Right kidney (tissue), 9 donors: ENCODE results near the gene CDC42BPA.
"Not testable (repeated sequence)": the region's sequence is repeated elsewhere in the genome, so short reads cannot be mapped to it uniquely, and the experiment has no call there.

Experiments used
- DNase-seq: peaks from one replicate; pipeline ENCODE4 v3.0.0-alpha.2; 2016
- long read RNA-seq, 8 donors: transcript quantifications; one replicate each; lab custom pipeline, GENCODE V29; 2026

Gene CDC42BPA, protein sequence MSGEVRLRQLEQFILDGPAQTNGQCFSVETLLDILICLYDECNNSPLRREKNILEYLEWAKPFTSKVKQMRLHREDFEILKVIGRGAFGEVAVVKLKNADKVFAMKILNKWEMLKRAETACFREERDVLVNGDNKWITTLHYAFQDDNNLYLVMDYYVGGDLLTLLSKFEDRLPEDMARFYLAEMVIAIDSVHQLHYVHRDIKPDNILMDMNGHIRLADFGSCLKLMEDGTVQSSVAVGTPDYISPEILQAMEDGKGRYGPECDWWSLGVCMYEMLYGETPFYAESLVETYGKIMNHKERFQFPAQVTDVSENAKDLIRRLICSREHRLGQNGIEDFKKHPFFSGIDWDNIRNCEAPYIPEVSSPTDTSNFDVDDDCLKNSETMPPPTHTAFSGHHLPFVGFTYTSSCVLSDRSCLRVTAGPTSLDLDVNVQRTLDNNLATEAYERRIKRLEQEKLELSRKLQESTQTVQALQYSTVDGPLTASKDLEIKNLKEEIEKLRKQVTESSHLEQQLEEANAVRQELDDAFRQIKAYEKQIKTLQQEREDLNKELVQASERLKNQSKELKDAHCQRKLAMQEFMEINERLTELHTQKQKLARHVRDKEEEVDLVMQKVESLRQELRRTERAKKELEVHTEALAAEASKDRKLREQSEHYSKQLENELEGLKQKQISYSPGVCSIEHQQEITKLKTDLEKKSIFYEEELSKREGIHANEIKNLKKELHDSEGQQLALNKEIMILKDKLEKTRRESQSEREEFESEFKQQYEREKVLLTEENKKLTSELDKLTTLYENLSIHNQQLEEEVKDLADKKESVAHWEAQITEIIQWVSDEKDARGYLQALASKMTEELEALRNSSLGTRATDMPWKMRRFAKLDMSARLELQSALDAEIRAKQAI (N-terminal part only)
- long read RNA-seq, donor 1, partial matches to known transcripts, result 0 of 1 reads
- long read RNA-seq, donor 1, other reads (novel, unspliced or antisense), result 0 of 1 reads
- long read RNA-seq, donor 2, result 0 reads
- long read RNA-seq, donor 3, result 0 reads
- long read RNA-seq, donor 4, full-length matches to known transcripts, result 2 of 2 reads
- long read RNA-seq, donor 4, partial matches to known transcripts, result 0 of 2 reads
- long read RNA-seq, donor 4, other reads (novel, unspliced or antisense), result 0 of 2 reads
- long read RNA-seq, donor 5, full-length matches to known transcripts, result 2 of 28 reads
- long read RNA-seq, donor 5, partial matches to known transcripts, result 26 of 28 reads
- long read RNA-seq, donor 5, other reads (novel, unspliced or antisense), result 0 of 28 reads
- long read RNA-seq, donor 6, partial matches to known transcripts, result 0 of 2 reads
- long read RNA-seq, donor 6, other reads (novel, unspliced or antisense), result 0 of 2 reads
- long read RNA-seq, donor 7, result 0 reads
- long read RNA-seq, donor 8, partial matches to known transcripts, result 0 of 1 reads
- long read RNA-seq, donor 8, other reads (novel, unspliced or antisense), result 0 of 1 reads

DNA sequence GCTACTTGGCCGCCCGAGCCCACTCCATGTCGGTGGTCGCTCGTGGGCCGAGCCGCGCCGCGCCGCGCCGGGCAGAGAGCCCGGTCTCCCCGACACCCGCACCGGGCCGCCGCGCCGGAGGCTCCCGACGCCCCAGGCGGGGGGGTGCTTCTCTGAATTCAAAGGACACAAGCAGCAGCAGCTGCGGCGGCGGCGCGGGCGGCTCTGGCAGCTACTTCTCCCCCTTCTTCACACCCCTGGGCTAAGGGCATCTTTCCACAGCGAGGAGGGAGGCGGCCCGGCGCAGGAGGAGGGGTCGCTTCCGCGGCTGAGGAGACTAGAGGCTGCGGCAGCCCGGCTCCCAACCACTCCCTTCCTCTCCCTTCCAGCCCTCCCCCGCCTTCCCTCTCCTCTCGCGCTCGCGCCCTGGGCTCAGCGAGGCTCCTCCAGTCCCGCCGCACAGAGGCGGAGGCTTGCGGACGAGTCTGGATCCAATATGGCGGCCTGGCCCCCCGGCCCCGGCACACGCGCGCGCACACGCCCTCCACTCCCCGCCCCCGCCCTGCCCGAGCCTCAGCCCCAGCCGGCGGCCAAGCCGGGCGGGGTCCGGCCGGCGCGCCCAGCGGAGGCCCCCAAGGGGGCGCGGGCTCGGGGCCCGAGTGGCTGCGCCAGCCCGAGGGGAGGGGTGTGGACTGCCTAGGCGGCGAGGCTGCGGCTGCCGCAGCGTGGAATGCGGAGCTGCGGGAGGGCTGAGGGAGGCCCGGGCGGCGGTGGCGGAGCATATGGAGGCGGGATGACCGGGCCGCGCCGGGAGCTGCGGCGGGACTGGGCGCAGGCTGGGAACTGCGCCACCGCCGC lies at the start of gene CDC42BPA:
TSS of gene CDC42BPA (minus strand) at position 477 of the 837 bp plus-strand sequence. CDS start 1,310 bp downstream, outside the sequence.
- peak; percentile 91 for DNase-seq

DNA sequence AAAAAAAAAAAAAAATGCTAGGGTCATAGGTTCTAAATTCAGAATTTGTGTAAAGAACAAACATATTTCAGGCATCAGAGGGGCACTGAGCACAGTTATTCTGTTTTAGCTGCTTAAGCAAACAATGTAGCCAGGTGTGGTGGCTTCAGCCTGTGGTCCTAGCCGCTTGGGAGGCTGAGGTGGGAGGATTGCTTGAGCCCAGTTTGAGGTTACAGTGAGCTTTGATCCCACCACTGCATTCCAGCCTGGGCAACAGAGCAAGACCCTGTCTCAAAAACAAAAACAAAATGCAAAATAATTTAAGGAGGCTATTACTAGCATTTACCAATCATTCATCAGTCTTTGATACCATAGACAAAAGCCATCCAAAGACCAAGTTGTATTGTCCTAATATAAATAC lies 49.7 kb upstream of the CDC42BPA start:
- DNase-seq, result no peak

DNA sequence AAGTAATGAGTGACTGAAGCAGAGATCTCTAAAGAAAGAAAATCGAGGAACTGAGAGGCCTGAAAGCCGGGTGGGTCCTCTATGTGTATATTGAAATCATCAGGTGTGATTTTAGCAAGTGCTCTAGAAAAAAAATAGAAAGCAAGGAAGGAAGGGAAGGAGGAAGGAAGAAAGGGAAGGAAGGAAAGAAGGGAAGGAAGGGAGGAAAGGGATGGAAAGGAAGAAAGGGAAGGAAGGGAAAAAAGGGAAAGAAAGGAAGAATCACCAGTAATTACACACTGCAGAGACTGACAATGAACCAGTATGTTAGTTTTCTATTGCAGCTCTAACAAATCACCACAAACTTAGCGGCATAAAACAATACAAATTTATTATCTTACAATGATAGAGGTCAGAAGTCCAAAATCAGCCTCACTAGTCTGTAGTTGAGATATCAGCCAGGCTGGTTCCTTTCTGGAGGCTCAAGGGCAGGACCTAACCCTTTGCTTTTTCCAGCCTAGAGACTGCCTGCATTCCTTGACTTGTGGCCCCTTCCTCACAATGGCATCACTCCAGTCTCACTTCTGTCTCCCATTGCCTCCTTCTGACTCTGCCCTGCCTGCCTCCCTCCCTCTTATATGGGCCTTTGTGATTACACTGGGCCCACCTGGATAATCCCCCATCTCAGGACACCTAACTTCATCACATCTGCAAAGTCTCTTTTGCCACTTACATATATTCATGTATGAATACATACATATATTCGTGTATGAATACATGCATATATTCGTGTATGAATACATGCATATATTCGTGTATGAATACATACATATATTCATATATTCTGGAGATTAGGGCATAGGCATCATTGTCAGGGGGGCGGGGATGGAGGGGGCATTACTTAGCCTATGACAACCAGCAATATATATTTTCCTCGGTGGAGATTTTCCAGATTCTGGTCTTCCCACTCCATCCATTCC lies 47.5 kb upstream of the CDC42BPA start:
- DNase-seq, result no peak

DNA sequence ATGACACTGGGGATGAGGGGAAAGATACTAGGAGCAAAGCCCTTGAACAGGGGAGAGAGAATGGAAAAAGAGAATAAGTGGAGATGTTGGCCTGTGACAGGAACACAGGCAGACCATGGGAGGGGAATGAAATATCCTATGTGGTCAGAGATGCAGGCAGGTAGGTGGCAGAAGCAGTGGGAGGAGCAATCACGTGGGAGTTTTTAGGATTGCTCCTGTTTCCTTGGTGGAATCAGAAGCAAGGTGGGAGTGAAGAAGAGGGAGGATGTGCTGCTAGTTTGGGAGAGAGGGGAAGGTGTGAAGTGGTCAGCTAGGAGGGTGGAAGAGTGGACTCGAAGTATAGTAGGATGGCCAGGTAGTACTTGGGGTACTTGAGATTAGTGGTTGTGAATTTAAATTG lies 46.4 kb upstream of the CDC42BPA start:
- DNase-seq, result no peak

DNA sequence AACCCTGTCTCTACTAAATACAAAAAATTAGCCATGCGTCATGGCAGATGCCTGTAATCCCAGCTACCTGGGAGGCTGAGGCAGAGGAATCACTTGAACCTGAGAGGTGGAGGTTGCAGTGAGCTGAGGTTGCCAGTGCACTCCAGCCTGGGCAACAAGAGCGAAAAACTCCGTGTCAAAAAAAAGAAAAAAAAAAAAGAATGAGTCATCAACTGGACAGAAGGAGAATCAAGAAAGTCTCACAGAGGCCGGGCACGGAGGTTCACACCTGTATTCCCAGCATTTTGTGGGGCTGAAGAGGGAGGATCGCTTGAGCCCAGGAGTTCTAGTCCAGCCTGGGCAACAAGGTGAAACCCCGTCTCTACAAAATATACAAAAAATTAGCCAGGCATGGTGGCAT lies 45.5 kb upstream of the CDC42BPA start:
- DNase-seq, result no peak

DNA sequence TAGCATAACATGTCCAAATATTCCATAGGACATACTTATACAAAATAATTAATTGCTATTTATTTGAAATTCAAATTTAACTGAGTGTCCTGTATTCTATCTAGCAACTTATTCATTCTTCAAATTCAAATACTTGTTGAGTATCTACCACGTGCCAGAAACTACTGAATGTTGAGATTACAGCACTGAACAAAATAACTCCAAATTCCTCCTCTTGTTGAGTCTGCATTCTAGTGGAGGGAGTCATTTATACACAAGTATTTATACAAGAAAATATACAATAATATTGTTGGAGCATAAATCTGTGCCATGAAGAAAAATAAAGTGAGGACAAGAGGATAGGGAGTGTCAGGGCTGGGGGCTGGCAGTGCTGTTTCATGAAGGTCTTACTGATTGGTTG lies 43.7 kb upstream of the CDC42BPA start:
- no peak for DNase-seq

DNA sequence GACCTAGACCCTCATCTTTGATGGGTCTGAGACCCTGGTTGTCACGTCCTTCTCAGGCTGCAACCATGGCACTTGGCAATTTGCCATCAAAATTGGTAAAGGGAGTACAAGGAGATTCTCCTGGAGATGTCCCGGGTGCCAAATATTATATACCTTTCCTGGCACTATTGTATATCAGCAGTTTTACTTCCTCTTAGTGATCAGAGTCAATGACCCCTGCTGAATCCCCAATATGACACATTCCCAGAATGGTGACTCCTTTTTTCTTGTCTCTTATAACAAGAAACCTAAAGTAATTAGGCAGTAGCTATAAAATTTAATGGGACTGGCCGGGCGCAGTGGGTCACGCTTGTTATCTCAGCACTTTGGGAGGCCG lies 39.6 kb upstream of the CDC42BPA start:
- no peak for DNase-seq

DNA sequence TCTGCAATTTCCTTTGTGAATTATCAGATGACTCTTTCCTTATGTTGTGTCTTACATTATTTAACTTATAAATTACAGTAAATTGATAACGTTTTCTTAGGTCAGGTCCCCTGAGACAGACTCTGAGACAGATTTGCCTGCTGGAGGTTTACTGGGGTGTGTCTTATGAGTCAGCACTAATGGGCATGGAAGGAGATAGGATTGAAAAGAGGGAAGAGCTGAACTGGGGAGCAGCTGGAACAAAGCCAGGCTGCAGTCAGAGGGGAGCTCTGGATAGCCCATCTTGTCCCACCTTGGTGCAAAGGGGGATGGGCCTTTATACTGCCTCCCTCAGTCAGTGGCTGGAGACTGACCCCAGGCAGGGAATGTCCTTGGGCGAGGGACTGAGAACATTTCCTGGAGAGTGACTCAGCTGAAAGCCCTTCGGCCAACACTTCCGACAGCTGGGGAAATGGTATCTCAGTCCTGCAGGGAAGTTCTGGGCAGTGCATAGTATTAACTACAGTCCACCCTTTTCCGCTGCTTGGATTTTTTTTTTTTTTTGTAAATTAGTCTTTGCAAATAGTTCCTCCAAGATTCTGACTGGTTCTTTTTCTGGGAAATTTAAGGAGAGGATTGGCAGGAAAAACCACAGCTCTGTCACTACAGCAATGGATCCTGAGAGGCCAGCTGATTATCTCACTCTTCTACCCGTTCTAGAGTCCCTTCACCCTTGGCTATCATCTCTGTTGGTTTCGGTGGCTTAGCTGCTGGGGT lies 39.1 kb upstream of the CDC42BPA start:
- DNase-seq, result no peak

DNA sequence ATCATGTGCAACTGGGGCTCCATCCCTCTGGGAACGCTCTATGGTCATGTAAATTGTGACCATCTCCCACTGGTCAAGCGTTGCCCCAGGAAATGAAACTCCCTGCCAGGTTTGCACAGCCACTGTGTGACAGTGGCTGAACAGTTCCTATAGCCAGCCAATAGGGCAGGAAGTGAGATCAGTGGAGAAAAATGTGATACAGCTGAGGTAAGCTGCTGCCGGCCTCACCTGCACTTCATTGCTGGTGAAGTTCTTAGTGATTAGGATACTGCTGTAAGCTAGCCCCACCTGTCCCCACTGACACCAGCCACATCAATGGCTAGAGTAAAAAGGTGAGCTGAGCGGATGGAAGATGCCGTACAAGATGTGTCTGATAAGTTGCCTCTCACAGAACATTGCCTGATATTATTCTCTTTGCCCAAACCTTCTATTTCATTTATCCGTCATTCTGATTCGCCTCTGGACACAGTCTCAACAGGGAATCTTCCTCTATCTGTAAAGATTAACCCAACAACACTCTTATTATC lies 38.4 kb upstream of the CDC42BPA start:
- no peak for DNase-seq

DNA sequence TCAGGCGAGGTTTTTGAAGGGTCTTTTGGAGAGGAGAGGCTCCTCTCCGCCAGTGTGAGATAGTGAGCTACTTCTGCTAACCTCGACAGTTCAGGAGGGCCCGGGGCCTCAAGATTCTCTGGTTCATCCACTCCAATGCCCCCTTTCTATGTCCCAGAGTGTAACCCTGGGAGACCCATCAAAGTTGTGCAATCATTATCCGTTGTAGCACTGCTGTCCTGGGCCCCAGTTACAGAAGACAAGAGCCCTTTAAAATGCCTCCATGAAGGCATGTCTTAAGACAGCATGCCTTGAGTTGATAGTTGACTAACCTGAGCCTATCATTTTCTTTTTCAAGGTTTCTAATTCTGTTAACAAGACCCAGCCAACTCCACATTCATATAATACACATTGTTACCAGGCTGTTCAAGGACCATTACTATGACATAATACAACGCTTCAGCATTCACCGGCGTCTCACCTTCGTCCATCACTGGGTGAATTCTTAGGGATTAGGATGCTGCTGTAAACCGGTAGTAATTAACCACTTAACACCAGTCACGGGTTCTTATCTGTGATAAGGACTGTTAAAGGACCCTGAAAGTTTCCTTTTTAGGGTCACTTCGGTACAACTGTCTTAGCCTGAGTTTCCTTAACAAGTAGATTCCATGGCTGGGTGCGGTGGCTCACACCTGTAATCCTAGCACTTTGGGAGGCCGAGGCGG lies 37.4 kb upstream of the CDC42BPA start:
- no peak for DNase-seq

DNA sequence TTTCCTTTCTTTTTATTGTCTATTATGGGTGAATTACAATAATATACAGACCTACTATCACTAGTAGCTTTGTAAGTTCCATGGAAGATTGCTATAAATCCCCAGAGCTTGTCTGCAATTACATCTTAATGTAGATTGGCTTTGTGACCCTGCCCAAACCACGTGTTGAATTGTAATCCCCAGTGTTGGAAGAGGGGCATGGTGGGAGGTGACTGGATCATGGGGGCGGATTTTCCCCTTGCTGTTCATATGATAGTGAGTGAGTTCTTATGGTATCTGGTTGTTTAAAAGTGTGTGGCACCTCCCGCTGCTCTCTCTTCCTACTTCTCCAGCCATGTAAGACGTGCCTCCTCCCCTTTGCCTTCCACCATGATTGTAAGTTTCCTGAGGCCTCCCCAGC lies 34.9 kb upstream of the CDC42BPA start:
- DNase-seq, result no peak

DNA sequence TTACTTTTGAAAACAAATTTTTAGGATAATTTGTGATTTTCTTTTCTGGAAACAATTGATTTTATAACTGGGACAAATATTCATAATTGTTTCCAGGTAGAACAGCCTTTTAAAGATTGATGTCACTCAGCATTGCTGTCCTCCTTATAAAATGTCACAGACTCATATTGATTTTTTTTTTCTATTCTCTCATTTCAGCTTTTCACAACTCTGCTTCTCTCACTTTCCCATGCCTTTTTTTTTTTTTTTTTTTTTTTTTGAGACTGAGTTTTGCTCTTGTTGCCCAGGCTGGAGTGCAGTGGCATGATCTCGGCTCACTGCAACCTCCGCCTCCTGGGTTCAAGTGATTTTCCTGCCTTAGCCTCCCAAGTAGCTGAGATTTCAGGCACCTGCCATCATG lies 33.9 kb upstream of the CDC42BPA start:
- DNase-seq, result not testable (repeated sequence)

DNA sequence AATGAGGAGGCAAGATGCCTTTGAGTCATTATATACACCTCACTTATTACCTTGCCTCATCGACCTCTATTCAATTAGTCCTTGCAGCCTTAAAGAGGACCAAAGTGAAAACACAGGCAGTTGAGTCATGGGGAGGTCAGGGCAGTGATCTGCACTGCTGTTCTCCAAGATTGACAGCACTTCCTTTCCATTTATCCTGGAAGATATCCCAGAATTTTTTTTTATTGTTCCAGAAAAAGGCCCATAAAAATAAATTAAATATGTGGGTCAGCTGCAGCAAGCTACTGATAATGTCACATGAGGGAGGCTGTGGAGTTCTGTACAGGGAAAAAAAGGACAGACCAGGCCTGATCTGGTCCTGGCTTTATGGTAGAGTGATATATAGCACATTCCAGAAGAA lies 33.2 kb upstream of the CDC42BPA start:
- no peak for DNase-seq

DNA sequence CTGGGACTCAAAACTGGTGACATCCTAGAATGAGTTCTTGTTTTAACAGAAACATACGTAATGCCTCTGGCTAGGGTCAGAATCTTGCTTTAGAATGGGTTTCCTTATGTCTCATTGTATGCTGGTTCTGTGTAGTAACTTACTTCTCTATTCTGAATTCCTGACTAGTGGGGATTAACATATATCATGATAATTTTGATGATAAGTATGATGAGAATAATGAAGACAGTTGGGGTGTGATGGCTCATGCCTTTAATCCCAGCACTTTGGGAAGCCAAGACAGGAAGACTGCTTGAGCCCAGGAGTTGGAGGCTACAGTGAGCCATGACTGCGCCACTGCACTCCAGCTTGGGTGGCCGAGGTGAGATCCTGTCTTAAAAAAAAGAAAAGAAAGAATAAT lies 31.7 kb upstream of the CDC42BPA start:
- no peak for DNase-seq

DNA sequence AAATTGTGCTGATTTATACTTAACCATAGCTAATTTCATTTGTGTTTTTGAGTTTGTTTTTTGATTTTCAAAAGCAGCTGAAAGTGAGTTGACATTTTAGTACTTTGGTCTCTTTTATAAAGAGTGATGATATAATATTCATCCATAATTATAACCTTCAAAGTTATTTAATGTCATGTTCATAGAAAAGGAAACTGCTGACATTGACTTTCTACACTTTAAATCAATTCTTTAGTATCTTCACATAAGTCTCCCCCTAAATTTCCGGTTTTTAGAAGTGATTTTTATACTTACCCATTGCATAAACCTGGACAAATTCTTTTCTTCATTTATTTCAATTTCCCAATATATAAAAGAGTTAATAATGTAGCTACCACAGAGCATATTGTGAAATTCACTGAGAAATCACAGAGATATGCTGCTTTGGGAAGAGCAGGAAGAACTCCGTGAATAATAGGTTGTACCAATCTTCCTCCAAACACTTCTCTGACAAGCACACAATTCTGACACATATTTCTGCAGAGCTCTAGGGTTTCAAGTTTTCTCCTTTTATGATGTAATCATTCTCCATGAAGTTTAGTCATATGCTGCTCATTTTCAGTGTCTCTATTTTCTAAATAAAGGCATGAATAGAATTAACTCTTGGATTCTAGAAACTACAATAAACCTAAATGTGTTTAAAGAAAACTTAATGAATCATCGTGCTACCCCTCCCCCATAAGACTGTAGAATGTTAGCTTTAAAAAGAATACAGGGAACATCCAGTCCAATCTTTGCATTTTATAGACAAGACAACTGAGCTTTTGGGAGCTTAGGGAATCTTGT lies 25.6 kb upstream of the CDC42BPA start:
- DNase-seq, result no peak

DNA sequence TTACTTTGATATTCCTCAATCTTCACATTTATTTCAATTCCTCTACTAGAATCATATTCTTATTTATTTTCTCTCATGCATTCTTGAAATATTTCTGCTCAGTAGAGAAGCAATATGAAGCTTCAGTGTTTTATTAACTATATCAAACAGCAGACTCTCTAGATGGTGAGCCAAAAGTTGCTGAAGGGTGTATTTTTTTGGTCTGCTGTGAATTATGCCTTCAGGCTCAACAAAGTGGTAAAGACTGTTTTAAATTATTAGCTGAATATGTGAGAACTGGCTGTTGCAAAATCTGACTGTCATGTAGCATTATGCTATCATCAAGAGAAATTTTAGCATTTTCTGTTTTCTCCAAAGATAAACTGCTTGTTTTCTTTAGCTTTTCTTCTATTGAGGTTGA lies 24.9 kb upstream of the CDC42BPA start:
- DNase-seq, result no peak

DNA sequence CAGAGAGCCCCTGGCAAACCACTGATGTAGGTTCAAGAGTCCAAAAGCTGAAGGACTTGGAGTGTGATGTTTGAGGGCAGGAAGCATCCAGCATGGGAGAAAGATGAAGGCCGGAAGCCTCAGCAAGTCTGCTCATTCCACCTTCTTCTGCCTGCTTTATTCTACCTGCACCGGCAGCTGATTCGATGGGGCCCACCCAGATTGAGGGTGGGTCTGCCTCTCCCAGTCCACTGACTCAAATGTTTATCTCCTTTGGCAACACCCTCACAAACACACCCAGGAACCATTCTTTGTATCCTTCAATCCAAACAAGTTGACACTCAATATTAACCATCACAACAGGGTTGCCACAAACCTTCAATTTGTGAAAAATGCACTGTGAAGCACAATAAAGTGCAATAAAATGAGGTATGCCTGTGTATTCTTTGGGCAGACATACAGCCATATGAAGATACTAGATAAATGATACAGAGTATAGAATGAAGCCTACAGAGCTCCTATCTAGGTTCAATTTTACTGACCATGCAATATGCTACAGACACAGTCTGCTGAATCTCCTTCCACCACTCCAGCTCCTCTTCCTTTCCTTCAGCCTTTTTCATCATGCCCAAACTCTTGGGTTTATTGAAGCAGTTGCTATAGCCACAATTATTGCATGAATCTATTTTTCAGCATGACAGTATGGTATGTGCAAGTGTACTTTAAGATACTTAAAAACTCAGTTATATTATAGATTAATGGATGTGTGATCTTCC lies 24.0 kb upstream of the CDC42BPA start:
- no peak for DNase-seq
